ENCODE measurements around the gene LRBA.
A peak's percentile ranks its signal among the peaks of the same experiment; 100 is the strongest.

The LRBA gene

DNA sequence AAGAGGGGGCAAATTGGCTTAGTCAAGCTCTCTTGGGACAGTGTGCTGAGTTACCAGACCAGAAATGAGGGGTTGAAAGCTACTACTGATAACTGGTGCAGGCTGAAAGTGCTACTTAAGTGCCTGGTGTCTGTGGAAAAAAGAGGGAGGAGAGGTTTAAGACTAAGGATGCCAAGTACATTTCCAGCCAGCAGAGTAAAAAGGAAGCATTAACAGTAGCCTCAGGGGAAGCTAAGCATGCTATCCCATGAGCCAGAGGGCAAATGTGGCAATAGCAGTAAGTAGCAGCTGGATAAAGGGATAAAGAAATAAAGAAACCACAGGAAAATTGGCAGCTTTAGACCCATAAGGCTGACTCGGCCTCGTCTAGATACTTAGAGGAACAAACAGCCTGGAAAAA lies 629.5 kb downstream of the LRBA start:
- no peak for DNase-seq

DNA sequence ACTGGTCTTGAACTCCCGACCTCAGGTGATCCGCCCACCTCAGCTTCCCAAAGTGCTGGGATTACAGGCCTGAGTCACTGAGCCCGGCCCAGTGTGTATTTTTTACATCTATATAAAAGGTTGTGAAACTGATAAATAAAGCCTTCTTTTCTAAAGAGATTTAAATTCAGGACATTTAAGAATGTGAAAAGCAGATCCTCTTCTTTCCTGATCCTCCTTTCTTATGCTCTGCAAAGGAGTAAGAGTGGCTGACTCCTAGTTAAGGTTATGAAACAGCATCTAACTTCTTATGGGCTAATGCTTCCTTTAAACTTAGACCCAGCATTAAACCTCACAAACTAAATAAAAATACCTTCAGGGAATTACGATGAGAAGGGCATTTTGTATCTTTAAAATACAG lies 630.8 kb downstream of the LRBA start:
- DNase-seq, result no peak

DNA sequence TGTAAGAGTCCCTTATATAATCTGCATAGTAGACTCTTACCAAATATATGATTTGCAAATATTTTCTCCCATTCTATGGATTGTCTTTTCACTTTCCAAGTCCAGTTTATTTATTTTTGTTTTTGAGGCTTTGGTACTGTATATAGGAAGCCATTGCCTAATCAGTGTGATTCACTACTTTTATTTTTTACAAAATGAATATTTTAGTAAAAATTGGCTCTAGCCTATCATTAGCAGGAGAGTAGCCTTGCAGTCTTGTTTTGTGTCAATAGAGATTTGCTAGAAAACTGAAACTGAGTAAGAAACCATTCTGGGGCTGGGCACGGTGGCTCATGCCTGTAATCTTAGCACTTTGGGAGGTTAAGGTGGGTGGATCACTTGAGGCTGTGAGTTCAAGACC lies 633.1 kb downstream of the LRBA start:
- no peak for DNase-seq

DNA sequence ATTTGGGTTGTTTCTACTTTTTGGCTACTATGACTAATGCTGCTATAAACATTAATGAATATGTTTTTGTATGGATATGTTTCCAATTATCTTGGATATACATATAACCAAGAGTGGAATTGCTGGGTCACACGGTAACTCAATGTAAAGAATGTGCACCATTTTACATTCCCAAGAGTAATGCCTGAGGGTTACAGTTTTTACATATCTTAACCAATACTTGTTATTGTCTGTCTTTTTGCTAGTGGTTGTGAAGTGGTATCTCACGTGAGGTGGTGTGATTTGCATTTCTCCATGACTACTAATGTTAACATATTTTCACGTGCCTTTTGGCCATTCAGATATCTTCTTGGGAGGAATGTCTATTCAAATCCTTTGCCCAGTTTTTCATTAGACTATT lies 633.5 kb downstream of the LRBA start:
- no peak for DNase-seq

DNA sequence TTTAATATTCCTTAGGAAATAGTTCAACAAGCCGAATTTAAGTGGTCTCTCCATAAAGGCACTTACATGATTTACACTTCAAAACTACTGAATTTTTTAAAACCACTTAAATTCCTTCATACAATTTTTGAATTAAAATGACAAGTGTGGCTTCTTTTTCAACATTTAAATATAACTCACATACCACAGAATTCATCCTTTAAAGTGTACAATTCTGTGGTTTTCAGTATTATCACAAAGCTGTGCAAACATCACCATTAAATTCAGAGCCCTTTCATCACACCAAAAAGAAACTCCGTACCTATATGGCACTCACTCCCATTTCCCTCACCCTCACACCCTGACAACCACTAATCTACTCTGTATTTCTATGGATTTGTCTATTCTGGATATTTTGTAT lies 634.0 kb downstream of the LRBA start:
- no peak for DNase-seq

DNA sequence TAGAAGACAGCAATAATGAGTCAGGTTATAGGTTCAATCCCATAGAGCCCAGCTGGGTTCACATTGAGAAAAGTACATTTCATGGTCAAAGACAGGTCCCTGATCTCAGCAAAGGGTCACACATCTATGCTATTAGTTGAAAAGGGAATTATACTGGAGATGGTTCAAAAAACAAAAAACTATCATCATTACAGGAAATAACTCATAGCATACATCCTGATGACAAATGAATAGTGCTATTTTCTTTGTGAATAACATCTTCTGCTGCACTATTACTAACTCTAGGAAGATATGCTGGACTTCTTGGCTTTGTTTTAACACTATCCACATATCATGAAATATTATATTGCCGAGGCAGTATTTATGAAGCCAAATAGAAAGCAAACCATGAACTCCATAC lies 635.6 kb downstream of the LRBA start:
- no peak for DNase-seq

DNA sequence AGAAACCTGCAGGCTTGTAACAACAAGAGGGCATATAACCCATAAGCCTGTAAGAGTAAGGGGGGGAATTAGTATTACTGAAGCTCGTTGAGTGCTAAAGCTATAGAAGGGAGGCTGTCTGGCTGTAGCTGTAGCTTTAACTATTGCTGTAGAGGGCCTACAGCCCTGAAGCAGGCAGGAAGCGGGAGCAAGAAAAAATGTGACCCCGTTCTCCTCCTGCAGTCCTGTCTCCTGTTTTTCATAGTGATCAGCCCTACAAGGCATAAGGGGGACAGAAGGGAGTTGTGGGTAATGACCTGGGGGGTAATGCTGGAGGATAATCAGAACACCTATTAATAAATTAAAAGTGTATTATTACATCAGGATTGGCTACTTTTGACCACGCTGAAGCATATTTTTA lies 640.1 kb downstream of the LRBA start:
- no peak for DNase-seq

DNA sequence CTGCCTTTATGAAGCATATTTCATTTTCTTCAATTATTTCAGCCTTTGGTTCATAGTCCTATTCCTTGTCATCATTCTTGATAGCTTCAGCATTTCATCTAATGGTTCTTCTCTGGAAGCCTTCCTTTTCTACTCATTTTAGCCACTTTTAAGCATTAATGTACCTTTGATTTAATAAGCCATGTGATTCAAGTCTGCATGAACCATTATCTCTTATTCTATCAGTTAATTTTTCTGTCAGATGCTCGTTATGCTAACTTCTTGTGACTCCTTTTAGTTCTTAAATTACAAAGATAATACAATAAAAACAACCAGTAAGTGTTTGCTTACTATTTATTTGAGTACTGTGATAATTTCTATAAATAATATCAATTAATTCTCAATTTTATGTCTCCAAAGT lies 643.2 kb downstream of the LRBA start:
- no peak for DNase-seq

DNA sequence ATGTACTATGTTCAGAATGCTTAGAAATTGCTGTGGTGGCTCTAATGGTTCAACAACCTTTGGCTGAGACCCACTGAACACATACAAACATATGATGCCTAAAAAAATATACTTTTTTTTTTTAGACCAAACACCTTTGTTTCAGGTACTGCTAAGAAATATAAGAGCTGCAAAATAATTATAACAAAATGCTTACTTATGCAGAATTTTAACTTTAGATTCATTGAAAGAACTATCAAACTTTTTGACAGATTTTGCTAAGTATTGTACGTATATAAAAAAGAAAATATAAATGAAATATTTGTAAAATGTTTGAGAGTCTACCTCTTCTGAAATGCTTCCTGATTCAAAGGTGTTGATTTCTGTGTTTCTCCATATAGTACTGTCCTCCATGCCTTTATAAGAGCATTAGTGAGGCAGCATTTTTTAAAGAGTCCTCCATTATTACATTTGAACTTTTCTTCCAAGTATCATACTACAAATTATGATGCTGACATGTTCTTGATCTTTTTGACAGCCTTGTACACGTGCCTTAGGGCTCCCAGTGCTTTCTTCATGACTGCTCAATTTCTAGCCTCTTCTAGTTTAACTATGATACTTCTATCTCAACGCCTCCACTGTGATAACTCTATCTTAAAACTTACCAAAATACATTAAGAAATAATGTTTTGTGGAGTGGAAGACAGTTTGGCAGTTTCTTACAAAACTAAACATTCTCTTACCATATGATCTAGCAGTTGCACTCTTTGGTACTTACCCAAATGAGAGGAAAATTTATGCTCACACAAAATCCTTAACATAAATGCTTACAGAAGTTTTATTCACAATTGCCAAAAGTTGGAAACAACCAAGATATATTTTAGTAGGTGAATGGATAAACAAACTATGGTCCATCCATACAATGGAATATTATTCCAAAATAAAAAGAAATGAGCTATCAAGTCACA lies 645.4 kb downstream of the LRBA start:
- DNase-seq, result no peak

DNA sequence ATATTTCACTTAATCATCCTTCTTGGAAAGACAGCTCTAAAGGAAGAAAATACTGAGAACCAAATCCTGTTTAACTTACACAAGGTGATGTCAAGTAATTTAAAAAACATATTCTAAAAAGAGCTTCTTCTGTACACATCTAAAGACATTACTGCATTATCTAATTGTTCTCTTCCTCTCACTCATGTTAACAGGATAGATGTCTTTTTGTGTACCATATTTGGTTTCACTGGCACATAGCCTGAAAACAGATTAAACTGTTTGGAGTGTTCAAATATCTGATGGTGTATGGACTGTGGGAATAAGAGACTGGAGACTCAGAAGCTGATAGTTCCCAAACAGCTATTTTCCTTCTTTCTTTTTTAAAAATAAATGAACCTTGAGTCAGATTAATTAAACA lies 646.4 kb downstream of the LRBA start:
- peak; percentile 12 to 53 for DNase-seq

DNA sequence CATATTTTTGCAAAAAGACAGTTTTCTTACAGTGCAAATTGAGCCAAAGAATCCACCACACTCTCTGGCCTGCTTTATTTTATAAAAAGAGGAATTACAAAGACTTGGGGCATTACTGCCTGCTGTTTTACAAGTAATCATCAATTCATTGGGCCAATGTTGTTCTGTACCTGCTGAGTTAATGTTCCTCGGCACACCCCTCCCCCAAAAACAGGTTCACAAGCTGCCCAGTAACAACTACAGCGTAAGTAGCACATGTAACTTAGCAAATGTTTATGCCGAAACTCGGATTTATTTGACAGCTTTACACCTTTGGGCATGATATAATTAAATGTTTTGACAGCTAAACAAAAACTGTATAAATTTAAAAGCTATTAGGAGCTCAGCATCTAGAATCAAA lies 647.8 kb downstream of the LRBA start:
- peak in 1 of 2 experiments; percentile 8 for DNase-seq

DNA sequence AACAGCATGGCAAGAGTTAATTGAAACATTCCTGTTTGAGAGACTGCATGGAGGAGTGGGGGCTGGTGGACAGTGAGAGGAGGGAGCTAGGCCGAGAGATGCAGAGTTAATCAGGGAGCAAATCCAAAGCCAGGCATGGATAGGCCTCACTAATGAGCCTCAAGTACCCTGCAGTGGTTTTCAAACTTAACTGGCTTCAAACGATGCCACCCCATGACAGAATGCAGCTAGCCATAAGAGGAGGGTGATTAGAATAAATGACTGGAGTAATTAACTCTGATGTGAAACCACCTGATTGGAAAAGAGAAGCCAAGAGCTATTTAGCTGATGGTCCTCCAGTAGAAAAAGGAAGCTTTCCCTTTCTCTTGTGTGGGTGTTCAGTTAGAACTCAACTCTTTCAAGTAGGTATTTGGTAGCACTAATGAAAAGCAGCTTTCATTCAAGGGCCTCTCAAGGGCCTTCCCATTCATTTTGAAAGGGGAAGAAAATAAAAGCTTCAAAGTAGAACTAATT lies 648.5 kb downstream of the LRBA start:
- DNase-seq, result peak; percentile 31 to 47

DNA sequence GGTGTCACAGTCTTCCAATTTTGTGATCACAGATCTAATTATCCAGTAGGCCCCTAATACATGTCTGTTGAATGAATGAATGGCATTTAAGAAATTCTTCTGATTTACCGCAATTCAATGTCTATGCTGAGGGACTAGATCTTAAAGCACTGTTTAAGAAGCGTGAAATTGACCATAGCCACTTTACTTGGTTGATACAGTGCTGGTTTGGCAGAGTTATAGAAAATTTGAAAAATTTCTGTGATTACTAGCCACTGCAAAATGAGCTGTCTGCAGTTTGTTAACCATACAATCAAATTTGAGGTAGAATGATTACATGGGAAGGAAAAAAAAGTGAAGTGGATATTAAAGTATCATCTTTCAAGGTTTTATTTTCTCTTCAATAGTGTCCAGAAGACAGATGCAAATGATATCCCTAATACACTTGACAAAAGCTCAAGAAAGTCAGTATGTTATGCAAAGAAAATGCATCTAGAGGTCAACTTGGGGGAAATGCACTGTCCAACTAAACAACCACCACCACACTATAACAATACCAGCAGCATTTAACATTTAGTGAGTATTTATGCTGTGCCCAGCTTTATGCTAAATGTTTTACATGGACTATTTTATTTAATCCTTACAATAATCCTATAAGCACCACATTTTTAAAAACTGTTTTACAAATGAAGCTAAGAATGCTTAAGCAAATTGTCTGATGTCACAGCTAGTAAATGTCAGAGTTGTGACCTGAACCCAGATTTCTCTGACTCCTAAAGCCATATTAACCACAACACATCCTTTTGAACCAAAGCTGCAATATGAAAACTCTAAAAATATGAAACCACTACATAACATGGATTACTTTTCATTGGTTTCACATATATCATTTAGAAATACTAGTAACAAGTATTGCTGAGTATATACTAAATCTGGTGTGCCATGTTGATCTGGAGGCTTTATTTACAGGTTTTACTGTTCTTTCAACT lies 651.1 kb downstream of the LRBA start:
- no peak for DNase-seq

DNA sequence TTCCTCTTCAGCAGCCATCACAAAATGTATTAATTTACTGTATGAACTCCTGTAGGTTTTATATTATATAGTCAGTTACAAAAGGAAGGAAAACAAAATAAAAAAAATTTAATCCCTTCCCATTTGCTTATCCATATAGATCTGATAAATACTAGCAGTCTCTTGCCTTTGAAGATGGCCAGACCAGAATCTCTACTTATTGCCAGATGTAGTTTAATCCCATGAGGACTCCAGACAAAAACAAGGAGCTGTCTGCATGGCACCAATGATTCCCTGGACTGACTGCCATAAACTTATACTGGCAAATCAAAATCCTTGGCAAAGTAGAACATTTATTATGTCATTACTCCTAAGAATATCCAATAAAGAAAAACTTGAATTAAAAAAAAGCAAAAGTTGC lies 656.4 kb downstream of the LRBA start:
- DNase-seq, result no peak

DNA sequence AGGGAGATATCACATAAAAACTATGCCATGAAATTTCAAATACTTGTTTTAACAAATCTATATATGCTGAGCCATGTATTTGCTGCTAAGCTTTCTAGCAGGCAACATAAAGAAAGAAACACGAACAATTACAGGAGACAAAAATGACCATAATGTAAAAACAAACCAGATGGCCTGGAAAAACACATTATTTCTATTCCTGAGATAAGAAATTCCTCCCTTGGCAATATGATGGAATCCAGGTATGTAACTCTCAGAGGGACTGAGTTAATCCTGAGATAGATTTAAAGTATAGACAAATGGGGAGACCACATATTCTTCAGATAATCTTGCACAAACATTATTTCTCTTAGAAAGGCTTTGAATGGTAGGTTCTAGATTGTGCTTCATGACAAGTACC lies 657.3 kb downstream of the LRBA start:
- no peak for DNase-seq

DNA sequence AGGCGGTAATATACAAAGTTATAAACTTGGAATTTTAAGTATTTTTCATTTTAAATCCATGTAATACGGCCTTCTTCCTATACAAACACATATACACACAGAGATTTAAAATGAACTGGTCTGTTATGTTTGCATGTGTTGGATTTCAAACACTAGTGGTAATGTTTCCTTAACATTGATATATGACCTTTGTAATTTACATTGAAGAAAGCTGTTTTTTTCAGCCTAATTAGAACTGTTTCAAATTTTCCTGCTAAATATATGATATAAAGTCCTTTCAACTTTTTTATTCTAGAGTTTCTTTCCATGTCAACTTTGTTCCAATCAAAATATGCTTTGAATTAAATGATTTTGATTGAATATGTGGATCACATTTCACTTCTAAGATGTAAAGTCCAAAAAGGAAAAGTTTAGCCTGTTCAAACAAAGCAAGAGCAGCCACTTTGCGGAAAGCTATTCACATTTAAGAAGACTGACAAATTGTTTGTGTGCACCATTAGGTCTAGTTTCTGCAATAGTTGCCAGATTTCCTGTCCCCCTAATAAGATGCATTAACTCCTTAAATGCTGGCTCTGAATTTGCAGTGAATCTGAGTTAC lies 659.1 kb downstream of the LRBA start:
- DNase-seq, result no peak

DNA sequence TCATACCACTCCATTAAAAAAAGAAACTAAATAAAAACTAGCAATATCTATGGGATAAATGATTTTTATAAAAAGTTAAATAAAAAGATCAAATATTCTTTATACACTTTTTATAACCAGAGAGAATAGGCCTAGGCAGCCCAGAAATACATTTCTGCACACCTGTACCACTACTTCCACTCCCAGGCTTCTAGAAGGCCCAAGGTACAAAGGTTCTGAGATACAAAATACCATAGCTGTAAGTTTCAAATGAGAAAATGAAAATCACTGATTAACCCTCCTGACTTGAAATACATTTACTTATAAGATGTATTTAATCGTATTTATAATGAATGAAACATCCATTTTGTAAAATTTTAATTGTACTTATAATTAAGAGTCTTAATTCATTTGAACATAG lies 659.7 kb downstream of the LRBA start:
- DNase-seq, result no peak

DNA sequence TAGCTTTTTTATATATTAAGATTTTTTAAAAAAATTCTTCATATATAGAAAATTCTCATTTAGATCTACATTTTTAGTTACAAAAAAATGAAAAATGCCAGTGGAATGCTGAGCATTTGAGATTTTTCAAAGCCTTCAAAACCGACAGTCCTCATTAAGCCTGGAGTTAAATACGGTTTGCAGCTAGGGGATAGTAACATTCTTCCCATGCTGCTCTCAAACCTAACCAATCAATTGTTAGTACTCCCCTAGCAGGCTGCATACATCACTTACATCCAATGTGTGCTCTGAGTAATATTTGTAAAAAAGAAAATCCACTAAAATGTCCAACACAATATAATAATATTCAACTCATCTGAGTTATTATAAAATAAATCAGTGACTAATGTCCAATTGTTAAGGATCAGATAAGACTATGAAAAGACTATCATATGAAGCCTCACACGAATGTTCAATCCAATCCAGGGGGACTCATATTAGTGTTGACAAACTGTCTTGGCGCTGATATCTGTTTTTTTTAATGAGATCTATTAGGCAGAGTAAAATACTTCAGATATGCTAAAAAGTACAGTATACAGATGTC lies 660.8 kb downstream of the LRBA start:
- DNase-seq, result no peak

DNA sequence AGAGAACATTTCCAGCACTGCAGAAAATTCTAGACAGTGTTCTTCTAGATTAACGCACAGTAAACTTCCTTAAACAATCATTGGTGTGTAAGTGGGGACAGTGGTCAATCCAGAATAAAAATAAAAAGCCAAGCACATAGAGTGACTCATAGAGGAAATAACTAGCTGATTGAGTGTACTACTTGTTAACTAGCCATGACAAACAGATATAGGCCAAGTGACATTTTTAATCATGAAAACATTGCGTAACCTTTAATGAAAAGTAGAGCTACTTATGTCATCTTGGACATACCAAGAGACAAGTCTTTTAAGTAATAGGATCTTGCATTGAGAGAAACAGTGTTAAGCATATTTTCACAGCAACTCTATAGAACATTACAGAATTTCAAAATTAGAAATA lies 667.0 kb downstream of the LRBA start:
- no peak for DNase-seq

DNA sequence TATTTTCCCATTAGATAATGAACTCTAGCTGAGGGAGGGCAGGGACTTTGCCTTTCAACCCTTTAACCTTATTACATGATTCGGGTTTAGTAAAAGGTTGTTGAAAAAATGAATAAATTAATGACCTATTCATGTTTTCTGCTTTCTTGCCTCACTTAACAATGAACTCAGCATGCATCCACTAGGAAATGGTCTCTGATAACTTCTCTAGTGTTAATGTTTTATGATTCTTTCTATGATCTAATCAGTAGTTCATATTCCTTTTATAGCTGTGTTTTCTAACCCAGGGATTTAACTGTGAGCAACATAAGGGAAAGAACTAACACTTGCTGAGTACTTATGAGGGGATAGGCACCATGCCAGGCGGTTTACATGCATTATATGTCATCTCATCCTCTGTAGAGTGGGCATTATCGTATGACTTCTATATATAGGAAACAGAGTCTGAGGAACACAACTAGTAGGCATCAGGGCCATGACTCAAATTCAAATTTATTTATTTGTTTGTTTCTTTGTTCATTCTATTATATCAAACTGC lies 669.8 kb downstream of the LRBA start:
- no peak for DNase-seq

DNA sequence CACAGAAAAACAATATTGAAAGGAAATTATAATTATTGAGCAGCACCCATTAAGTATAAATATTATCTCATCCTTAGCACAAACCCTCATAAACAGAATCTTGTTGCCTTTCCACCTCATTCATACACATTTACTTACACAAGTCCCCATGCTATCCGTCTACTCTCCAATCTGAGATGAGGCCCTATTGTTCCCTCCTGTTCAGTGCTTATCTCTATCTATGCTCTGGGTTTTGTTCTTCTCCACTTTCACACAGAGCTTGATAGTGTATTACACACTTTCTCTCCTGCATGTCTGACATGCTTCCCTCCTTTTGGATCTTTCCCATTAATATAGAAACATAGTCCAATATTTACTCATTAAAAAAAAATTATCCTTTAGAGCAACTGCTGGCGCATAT lies 671.3 kb downstream of the LRBA start:
- DNase-seq, result no peak

DNA sequence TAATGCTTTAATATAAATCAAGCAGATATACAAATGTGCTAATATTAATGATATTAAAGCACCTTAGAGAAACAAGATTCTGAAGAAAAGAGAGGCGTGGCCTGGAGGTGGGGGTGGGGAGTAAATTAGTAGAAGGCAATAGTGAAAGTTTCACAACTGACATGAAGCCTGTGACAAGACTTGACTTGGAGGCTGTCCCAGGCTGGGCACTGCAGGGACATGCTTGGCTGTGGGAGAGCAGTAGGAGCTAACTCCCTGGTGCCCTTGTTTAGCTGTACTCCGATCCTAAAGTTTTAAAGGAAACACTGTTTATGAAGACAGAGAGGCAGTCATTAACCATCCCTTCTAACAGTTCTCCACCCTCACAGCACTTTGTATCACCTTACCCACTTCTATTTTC lies 672.1 kb downstream of the LRBA start:
- no peak for DNase-seq

DNA sequence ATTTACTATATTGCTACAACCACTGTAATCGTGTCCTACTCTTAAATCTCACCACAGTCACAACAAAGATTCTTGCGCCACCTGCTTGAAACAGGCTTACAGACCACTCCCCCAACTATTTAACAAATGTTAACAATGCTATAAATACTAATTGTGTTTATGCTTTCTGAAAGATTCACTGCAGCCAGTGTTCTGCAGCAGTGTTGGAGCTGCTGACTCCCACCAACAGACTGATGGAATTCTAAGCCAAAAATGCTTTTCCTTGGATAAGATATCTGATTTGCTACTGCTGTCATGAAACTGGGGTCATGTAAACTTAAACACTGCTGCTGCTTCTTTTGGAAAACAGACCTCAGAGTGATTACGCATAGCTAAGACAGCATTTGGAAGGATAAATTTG lies 677.4 kb downstream of the LRBA start:
- no peak for DNase-seq

All from NCI-H1930 (cell line).